Gastrocnemius medialis (tissue), 4 donors: ENCODE data around the gene CHST15. TPM values are rescaled to one million over a fixed set of nuclear protein-coding genes. Genes with fewer than 3 reads are reported as not detected.

Source experiments
- ATAC-seq, 2 donors: fragments of 150-250 bp; one replicate each; pipeline ENCODE4 v1.9.1; 2016
- DNase-seq, 2 donors: peaks; one replicate each; pipeline ENCODE4 v3.0.0-alpha.2; 2019
- H3K27ac ChIP-seq, 4 donors: fragments of 200-600 bp; sonication (generic); 1 replicate in 1 of 4; 2 replicates in 3 of 4; pipeline ENCODE4 v1.5.1; 2016 to 2018; ENCODE audit warnings: mild to moderate bottlenecking in 2 of 4, moderate library complexity in 1 of 4
- H3K27me3 ChIP-seq, 3 donors: fragments of 200-600 bp; sonication (generic) in 2 of 3; 1 replicate in 1 of 3; 2 replicates in 2 of 3; pipeline versions ENCODE4 v1.5.1 to v1.6.0; 2016 to 2019; ENCODE audit warnings: mild to moderate bottlenecking in 1 of 3, moderate library complexity in 1 of 3
- H3K36me3 ChIP-seq, 2 donors: fragments of 200-600 bp; sonication (generic) in 1 of 2; one replicate each; pipeline ENCODE4 v1.5.1; 2017 to 2018
- H3K4me1 ChIP-seq, 2 donors: fragments of 200-600 bp; sonication (generic) in 1 of 2; one replicate each; pipeline ENCODE4 v1.5.1; 2016 to 2017; ENCODE audit warnings: mild to moderate bottlenecking in 2 of 2
- H3K4me3 ChIP-seq, 4 donors: fragments of 200-600 bp; sonication (generic) in 3 of 4; 1 replicate in 1 of 4; 2 replicates in 3 of 4; pipeline ENCODE4 v1.5.1; 2016 to 2019; ENCODE audit warnings: mild to moderate bottlenecking in 2 of 4
- H3K9me3 ChIP-seq, 3 donors: fragments of 200-600 bp; sonication (generic) in 2 of 3; 1 replicate in 1 of 3; 2 replicates in 2 of 3; pipeline ENCODE4 v1.5.1; 2016 to 2019
- CTCF ChIP-seq, 5 experiments: fragments of 450-650 bp in 3 of 5; fragments of 200-600 bp in 2 of 5; sonication (generic) in 2 of 5; IDR thresholded peaks in 4 of 5; conservative IDR thresholded peaks in 1 of 5; 1 replicate in 4 of 5; 2 replicates in 1 of 5; pipeline ENCODE4 v1.5.1; 2016 to 2019; ENCODE audit warnings: antibody characterized with exemption in 5 of 5, mild to moderate bottlenecking in 3 of 5, moderate library complexity in 3 of 5
- POLR2A ChIP-seq, 2 donors: fragments of 450-650 bp; IDR thresholded peaks; one replicate each; pipeline ENCODE4 v1.6.1; 2017; ENCODE audit warnings: antibody characterized with exemption in 2 of 2, mild to moderate bottlenecking in 2 of 2, moderate library complexity in 2 of 2
- in situ Hi-C, 4 donors: fragments of 200-750 bp; cut with MboI; loops; one replicate each; pipeline versions ENCODE4 v1.15.0 to v1.8.0; 2017; ENCODE audit warnings: low sequenced_read_pairs in 4 of 4
- intact Hi-C: fragments of 100-400 bp; cut with DNase I; formaldehyde crosslinking; loops from one replicate; pipeline ENCODE4 v1.15.1; 2023; ENCODE audit warnings: low total_unique reads
- total RNA-seq, 4 donors: library from RNA; depleted of rRNA; stranded (reverse); fragments of >200 nt; gene quantifications; one replicate each; pipeline versions ENCODE4 v1.1.0 to v1.2.3, GENCODE V29; 2016

CHST15 gene
- total RNA-seq, 4 donors from 2014 or later, result 9.0 to 32.2 (median 20.3) TPM

DNA sequence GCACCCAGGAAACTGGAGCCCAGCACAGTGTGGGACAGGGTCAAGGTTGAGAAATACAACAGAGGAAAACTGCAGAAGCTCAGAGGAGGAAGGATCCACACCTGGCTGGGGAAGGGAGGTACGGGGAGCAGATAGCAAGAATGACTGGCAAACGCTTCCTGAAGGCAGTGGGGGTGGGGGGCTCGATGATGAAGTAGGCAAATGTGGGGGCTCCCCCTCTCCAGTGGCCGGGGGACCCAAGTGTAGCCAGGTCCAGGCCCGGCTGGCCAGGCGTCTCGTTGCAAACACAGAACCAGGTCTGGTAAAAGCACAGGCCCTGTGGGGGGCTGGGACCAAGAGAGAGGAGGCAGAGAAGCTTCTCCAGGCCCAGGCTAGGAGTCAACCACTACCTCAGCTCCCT, 7.7 kb downstream of the CHST15 start:
- H3K36me3 ChIP-seq, result no peaks in the 10 kb centered on the region
- no peak overlapping the region for H3K4me3 ChIP-seq
- H3K9me3 ChIP-seq, result no peaks in the 10 kb centered on the region
- intact Hi-C loops, result no loop called here
- H3K27me3 ChIP-seq, result no peaks in the 10 kb centered on the region
- H3K4me1 ChIP-seq, result peaks cover 26 to 47% of the 10 kb centered on the region in 2 donors
- in situ Hi-C loops, result no loop called here
- peak overlapping the region in 2 of 4 donors; percentile 14 to 91 for H3K27ac ChIP-seq
- DNase-seq (no peak), ATAC-seq (no peak)
- no peak for TF ChIP-seq CTCF (IDR thresholded peaks at IDR 0.05 in 4 of 5, conservative IDR thresholded peaks at IDR 0.05 in 1 of 5)

DNA sequence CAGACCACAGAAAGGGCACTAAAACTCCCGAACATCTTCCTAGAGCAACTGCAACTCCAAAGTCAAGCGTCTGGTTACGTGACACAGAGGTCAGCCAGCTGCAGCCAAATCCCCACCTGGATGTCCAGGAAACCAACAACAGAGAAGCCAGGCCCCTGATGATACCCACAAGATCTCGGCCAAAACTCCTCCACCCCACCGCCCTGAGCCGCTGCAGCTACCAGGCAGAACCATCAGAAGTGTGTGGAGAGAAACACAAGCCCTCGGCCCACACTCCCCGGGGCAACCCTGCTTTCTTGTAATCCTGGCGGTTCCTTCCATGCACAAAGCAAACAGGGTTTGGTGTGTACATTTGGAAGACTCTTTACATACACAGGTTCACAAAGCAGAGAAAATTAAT, 8.7 kb downstream of the CHST15 start:
- Histone ChIP-seq H3K9me3 (no peaks in the 10 kb centered on the region), H3K4me3 (no peak overlapping the region), H3K27ac (no peak overlapping the region), H3K27me3 (no peaks in the 10 kb centered on the region), H3K36me3 (no peaks in the 10 kb centered on the region), H3K4me1 (peaks cover 26 to 43% of the 10 kb centered on the region in 2 donors)
- no peak for DNase-seq
- ATAC-seq, result no peak
- in situ Hi-C loops (no loop called here), intact Hi-C loops (no loop called here)
- no peak for TF ChIP-seq POLR2A (IDR thresholded peaks at IDR 0.05)
- no peak for TF ChIP-seq CTCF (IDR thresholded peaks at IDR 0.05 in 4 of 5, conservative IDR thresholded peaks at IDR 0.05 in 1 of 5)

GRCh38 chr10:124083740-124084397, 9.5 kb downstream of the CHST15 start:
- no peak for TF ChIP-seq POLR2A (IDR thresholded peaks at IDR 0.05)
- TF ChIP-seq CTCF (IDR thresholded peaks at IDR 0.05 in 4 of 5, conservative IDR thresholded peaks at IDR 0.05 in 1 of 5), result no peak
- Histone ChIP-seq H3K36me3 (no peaks in the 10 kb centered on the region), H3K27me3 (no peaks in the 10 kb centered on the region), H3K9me3 (no peaks in the 10 kb centered on the region), H3K4me1 (peaks cover 19 to 42% of the 10 kb centered on the region in 2 donors), H3K4me3 (no peak overlapping the region), H3K27ac (peak overlapping the region in 1 of 4 donors; percentile 15)
- DNase-seq (no peak), ATAC-seq (no peak)
- intact Hi-C loops, result no loop called here
- in situ Hi-C loops, result no loop called here

GRCh38 chr10:124083047-124083739, 10.2 kb downstream of the CHST15 start:
- Histone ChIP-seq H3K4me1 (peaks cover 12 to 37% of the 10 kb centered on the region in 2 donors), H3K36me3 (no peaks in the 10 kb centered on the region), H3K27ac (no peak overlapping the region), H3K27me3 (no peaks in the 10 kb centered on the region), H3K9me3 (no peaks in the 10 kb centered on the region), H3K4me3 (no peak overlapping the region)
- TF ChIP-seq CTCF (IDR thresholded peaks at IDR 0.05 in 4 of 5, conservative IDR thresholded peaks at IDR 0.05 in 1 of 5) (no peak), POLR2A (IDR thresholded peaks at IDR 0.05) (no peak)
- intact Hi-C loops, result no loop called here
- DNase-seq (no peak), ATAC-seq (no peak)
- in situ Hi-C loops, result no loop called here
